A549 (cell line): Measurements from ENCODE around the gene SNX6.
A peak's percentile ranks its signal among the peaks of the same experiment; 100 is the strongest.

Experiments
- CEBPB ChIP-seq, 2 experiments: fragments of >200 bp in 1 of 2; sonication (Bioruptor Twin) in 1 of 2; formaldehyde crosslinking in 1 of 2; IDR thresholded peaks; 2 replicates each; pipeline ENCODE4 v1.6.1; 2012 to 2016
- EP300 ChIP-seq, 2 experiments: fragments of >200 bp; sonication (Bioruptor Twin); formaldehyde crosslinking; IDR thresholded peaks; 2 replicates in 1 of 2; 3 replicates in 1 of 2; pipeline ENCODE4 v1.6.1; 2016 to 2017
- ESRRA ChIP-seq: fragments of 150-350 bp; IDR thresholded peaks from 2 replicates; pipeline ENCODE4 v1.6.1; 2014; ENCODE audit warnings: mild to moderate bottlenecking, low read length, borderline replicate concordance
- GATA3 ChIP-seq: IDR thresholded peaks from 2 replicates; pipeline ENCODE4 v1.6.1; 2012; ENCODE audit warnings: borderline replicate concordance
- HDAC2 ChIP-seq: fragments of 200-600 bp; sonication (generic); IDR thresholded peaks from 2 replicates; pipeline ENCODE4 v1.6.1; 2016
- JUNB ChIP-seq: fragments of >200 bp; sonication (Bioruptor Twin); formaldehyde crosslinking; IDR thresholded peaks from 2 replicates; pipeline ENCODE4 v1.6.1; 2016
- MAZ ChIP-seq: fragments of 150-350 bp; IDR thresholded peaks from 2 replicates; pipeline ENCODE4 v1.6.1; 2014; ENCODE audit warnings: antibody characterized with exemption, low read depth, low read length, borderline replicate concordance
- NFE2L2 ChIP-seq: fragments of 150-350 bp; conservative IDR thresholded peaks from 2 replicates; pipeline ENCODE4 v1.6.1; 2014; ENCODE audit warnings: low read length
- NPAS2 ChIP-seq: fragments of 250-450 bp; sonication (Bioruptor Pico); IDR thresholded peaks from 2 replicates; pipeline ENCODE4 v1.8.0; 2022; ENCODE audit warnings: mild to moderate bottlenecking, moderate library complexity, borderline replicate concordance
- NR3C1 ChIP-seq: fragments of >200 bp; sonication (Bioruptor Twin); formaldehyde crosslinking; IDR thresholded peaks from 3 replicates; pipeline ENCODE4 v1.6.1; 2017
- ZC3H11A ChIP-seq: fragments of 450-650 bp; IDR thresholded peaks from 2 replicates; pipeline ENCODE4 v1.6.1; 2014; ENCODE audit warnings: antibody characterized with exemption, mild to moderate bottlenecking
- TF ChIP-seq, protein P1 (sequence below): fragments of >200 bp; sonication (Bioruptor Twin); formaldehyde crosslinking; IDR thresholded peaks from 3 replicates; pipeline ENCODE4 v1.5.1; 2016
- TF ChIP-seq, protein P2 (sequence below): fragments of 250-450 bp; sonication (Bioruptor Pico); IDR thresholded peaks from 2 replicates; pipeline ENCODE4 v1.5.0; 2020; ENCODE audit warnings: low read depth, mild to moderate bottlenecking, moderate library complexity
- TF ChIP-seq, protein P3 (sequence below): fragments of 200-600 bp; sonication (generic); IDR thresholded peaks from 2 replicates; pipeline ENCODE4 v1.6.1; 2016; ENCODE audit warnings: antibody characterized with exemption, mild to moderate bottlenecking, moderate library complexity

- TF ChIP-seq, protein P1, sequence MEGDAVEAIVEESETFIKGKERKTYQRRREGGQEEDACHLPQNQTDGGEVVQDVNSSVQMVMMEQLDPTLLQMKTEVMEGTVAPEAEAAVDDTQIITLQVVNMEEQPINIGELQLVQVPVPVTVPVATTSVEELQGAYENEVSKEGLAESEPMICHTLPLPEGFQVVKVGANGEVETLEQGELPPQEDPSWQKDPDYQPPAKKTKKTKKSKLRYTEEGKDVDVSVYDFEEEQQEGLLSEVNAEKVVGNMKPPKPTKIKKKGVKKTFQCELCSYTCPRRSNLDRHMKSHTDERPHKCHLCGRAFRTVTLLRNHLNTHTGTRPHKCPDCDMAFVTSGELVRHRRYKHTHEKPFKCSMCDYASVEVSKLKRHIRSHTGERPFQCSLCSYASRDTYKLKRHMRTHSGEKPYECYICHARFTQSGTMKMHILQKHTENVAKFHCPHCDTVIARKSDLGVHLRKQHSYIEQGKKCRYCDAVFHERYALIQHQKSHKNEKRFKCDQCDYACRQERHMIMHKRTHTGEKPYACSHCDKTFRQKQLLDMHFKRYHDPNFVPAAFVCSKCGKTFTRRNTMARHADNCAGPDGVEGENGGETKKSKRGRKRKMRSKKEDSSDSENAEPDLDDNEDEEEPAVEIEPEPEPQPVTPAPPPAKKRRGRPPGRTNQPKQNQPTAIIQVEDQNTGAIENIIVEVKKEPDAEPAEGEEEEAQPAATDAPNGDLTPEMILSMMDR: no peak
- TF ChIP-seq MAZ: no peak
- TF ChIP-seq NFE2L2: no peak
- TF ChIP-seq, protein P2, sequence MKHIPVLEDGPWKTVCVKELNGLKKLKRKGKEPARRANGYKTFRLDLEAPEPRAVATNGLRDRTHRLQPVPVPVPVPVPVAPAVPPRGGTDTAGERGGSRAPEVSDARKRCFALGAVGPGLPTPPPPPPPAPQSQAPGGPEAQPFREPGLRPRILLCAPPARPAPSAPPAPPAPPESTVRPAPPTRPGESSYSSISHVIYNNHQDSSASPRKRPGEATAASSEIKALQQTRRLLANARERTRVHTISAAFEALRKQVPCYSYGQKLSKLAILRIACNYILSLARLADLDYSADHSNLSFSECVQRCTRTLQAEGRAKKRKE (CRISPR knock-in tag): no peak
- no peak for TF ChIP-seq HDAC2
- no peak for TF ChIP-seq CEBPB (IDR thresholded peaks at IDR 0.05)
- no peak for TF ChIP-seq NPAS2 (CRISPR knock-in tag)
- TF ChIP-seq ZC3H11A: no peak
- no peak for TF ChIP-seq NR3C1
- TF ChIP-seq ESRRA: no peak
- no peak for TF ChIP-seq JUNB
- TF ChIP-seq, protein P3, sequence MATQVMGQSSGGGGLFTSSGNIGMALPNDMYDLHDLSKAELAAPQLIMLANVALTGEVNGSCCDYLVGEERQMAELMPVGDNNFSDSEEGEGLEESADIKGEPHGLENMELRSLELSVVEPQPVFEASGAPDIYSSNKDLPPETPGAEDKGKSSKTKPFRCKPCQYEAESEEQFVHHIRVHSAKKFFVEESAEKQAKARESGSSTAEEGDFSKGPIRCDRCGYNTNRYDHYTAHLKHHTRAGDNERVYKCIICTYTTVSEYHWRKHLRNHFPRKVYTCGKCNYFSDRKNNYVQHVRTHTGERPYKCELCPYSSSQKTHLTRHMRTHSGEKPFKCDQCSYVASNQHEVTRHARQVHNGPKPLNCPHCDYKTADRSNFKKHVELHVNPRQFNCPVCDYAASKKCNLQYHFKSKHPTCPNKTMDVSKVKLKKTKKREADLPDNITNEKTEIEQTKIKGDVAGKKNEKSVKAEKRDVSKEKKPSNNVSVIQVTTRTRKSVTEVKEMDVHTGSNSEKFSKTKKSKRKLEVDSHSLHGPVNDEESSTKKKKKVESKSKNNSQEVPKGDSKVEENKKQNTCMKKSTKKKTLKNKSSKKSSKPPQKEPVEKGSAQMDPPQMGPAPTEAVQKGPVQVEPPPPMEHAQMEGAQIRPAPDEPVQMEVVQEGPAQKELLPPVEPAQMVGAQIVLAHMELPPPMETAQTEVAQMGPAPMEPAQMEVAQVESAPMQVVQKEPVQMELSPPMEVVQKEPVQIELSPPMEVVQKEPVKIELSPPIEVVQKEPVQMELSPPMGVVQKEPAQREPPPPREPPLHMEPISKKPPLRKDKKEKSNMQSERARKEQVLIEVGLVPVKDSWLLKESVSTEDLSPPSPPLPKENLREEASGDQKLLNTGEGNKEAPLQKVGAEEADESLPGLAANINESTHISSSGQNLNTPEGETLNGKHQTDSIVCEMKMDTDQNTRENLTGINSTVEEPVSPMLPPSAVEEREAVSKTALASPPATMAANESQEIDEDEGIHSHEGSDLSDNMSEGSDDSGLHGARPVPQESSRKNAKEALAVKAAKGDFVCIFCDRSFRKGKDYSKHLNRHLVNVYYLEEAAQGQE: no peak
- TF ChIP-seq EP300 (IDR thresholded peaks at IDR 0.05): no peak
- TF ChIP-seq GATA3: 0 out of 2 replicates have a peak, but pooled peaks have one; percentile 17
Measured at GRCh38 chr14:34539407-34540180, 90.4 kb downstream of the SNX6 start, which contains the start of gene EAPP.
